Muscle layer of duodenum (tissue), 2 donors: ENCODE data around the gene SND1.

Source experiments
- H3K27ac ChIP-seq: one replicate; pipeline ENCODE4 v1.7.0; 2013; ENCODE audit warnings: mild to moderate bottlenecking, low read length
- H3K27me3 ChIP-seq: one replicate; pipeline ENCODE4 v1.7.0; 2013; ENCODE audit warnings: low read depth, mild to moderate bottlenecking, control low read depth, low read length
- H3K36me3 ChIP-seq, 2 donors: one replicate each; pipeline ENCODE4 v1.7.0; 2013; ENCODE audit warnings: low read length in 2 of 2, control low read depth in 1 of 2, mild to moderate bottlenecking in 1 of 2; ENCODE audit not compliant: insufficient read depth in 2 of 2, control insufficient read depth in 1 of 2
- H3K4me1 ChIP-seq, 2 donors: one replicate each; pipeline ENCODE4 v1.7.0; 2013; ENCODE audit warnings: low read length in 2 of 2, mild to moderate bottlenecking in 2 of 2, control low read depth in 1 of 2, moderate library complexity in 1 of 2; ENCODE audit not compliant: insufficient read depth in 2 of 2, control insufficient read depth in 1 of 2
- H3K4me3 ChIP-seq, 2 donors: one replicate each; pipeline ENCODE4 v1.7.0; 2013; ENCODE audit warnings: low read length in 2 of 2, low read depth in 1 of 2, mild to moderate bottlenecking in 1 of 2
- H3K9me3 ChIP-seq, 2 donors: one replicate each; pipeline ENCODE4 v1.7.0; 2013; ENCODE audit warnings: low read length in 2 of 2, control low read depth in 1 of 2, mild to moderate bottlenecking in 1 of 2; ENCODE audit not compliant: control insufficient read depth in 1 of 2
- donor health status: healthy.

The SND1 gene

DNA sequence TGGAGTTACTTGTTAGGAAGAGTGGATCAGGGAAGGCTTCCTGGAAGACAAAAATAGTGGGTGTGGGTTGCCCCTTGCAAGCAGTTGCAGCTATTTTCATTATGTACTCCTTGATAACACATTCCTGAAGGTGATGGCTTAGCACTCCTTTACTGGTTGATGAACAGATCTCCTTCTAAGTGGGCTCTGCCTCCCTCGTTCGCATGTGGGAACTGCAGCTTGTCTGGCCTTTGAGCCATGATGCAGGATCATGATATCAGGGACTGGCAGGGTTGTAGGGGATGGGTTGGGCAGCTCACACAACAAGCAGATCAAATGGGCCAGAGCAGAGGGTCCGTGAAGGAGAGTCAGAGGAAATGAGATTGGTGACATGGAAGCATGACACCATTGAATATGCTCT lies 408.0 kb downstream of the SND1 start:
- no peaks in the 10 kb centered on the region for H3K4me1 ChIP-seq
- H3K4me3 ChIP-seq = no peak overlapping the region
- H3K27ac ChIP-seq = no peak overlapping the region
- H3K36me3 ChIP-seq = no peaks in the 10 kb centered on the region
- no peaks in the 10 kb centered on the region for H3K9me3 ChIP-seq
- H3K27me3 ChIP-seq = no peaks in the 10 kb centered on the region

GRCh38 chr7:128063088-128063487 lies 411.1 kb downstream of the SND1 start:
- Histone ChIP-seq H3K4me1 (no peaks in the 10 kb centered on the region), H3K9me3 (no peaks in the 10 kb centered on the region), H3K4me3 (no peak overlapping the region), H3K36me3 (no peaks in the 10 kb centered on the region), H3K27me3 (no peaks in the 10 kb centered on the region), H3K27ac (no peak overlapping the region)

GRCh38 chr7:128065872-128066271 lies 413.9 kb downstream of the SND1 start:
- Histone ChIP-seq H3K9me3 (no peaks in the 10 kb centered on the region), H3K27ac (no peak overlapping the region)

DNA sequence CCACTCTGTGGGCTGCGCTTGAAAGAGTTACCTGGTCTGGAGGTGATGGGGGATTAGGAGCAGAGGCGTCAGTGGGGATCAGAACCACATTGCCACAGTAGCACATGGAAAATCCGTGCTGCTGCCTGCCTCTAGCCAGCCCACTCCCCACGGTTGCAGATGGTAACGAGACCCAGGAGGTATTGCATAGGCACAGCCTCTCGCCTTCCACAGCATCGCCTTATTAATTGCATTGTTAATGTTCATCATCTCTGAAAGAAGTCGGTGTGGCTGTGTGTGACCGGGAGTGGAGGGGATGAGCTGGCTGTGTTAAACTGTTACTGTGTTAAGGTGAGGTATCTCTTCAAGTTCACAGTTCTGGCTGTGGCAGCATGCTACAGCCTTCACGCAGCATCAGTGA lies 414.4 kb downstream of the SND1 start:
- Histone ChIP-seq H3K4me1 (no peaks in the 10 kb centered on the region), H3K9me3 (no peaks in the 10 kb centered on the region), H3K4me3 (no peak overlapping the region), H3K36me3 (no peaks in the 10 kb centered on the region), H3K27me3 (no peaks in the 10 kb centered on the region), H3K27ac (no peak overlapping the region)

More at GRCh38 chr7:128065872-128066271, 413.9 kb downstream of the SND1 start:
- Histone ChIP-seq H3K4me3 (no peak overlapping the region), H3K4me1 (no peaks in the 10 kb centered on the region), H3K36me3 (no peaks in the 10 kb centered on the region), H3K27me3 (no peaks in the 10 kb centered on the region)

GRCh38 chr7:128066858-128067257 lies 414.9 kb downstream of the SND1 start:
- no peaks in the 10 kb centered on the region for H3K4me1 ChIP-seq
- no peaks in the 10 kb centered on the region for H3K27me3 ChIP-seq
- no peak overlapping the region for H3K27ac ChIP-seq

DNA sequence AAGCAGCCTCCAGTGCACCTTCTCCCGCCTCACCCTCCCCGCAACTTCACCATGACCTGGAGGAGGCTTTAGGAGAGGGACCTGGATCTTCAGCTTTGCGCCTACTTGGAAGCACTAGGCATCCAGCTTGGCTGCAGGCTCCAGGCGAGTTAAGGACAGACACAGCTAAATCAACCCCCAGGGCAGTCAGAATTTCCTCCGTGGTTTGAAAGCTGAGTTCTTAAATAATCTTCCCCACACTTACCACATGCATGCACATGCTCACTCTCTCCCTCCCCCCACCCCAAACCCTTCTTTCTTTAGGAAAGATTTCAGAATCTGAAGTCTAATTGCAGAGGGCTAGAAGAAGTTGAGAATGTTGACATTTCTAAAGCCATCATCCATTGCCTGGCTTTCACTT lies 416.0 kb downstream of the SND1 start:
- no peaks in the 10 kb centered on the region for H3K9me3 ChIP-seq
- no peaks in the 10 kb centered on the region for H3K27me3 ChIP-seq
- no peaks in the 10 kb centered on the region for H3K36me3 ChIP-seq
- no peaks in the 10 kb centered on the region for H3K4me1 ChIP-seq
- H3K27ac ChIP-seq = no peak overlapping the region
- no peak overlapping the region for H3K4me3 ChIP-seq

More at GRCh38 chr7:128066858-128067257, 414.9 kb downstream of the SND1 start:
- Histone ChIP-seq H3K4me3 (no peak overlapping the region), H3K9me3 (no peaks in the 10 kb centered on the region), H3K36me3 (no peaks in the 10 kb centered on the region)

GRCh38 chr7:128068785-128069184 lies 416.8 kb downstream of the SND1 start:
- no peaks in the 10 kb centered on the region for H3K27me3 ChIP-seq
- no peaks in the 10 kb centered on the region for H3K9me3 ChIP-seq
- no peak overlapping the region for H3K4me3 ChIP-seq
- no peaks in the 10 kb centered on the region for H3K4me1 ChIP-seq
- H3K36me3 ChIP-seq = no peaks in the 10 kb centered on the region
- no peak overlapping the region for H3K27ac ChIP-seq

GRCh38 chr7:128069373-128070364 lies 417.7 kb downstream of the SND1 start:
- peaks cover 0 to 6% of the 10 kb centered on the region in 2 donors for H3K36me3 ChIP-seq
- H3K9me3 ChIP-seq = no peaks in the 10 kb centered on the region
- no peak overlapping the region for H3K4me3 ChIP-seq
- no peak overlapping the region for H3K27ac ChIP-seq
- H3K4me1 ChIP-seq = no peaks in the 10 kb centered on the region
- no peaks in the 10 kb centered on the region for H3K27me3 ChIP-seq

GRCh38 chr7:128071376-128071775 lies 419.4 kb downstream of the SND1 start:
- no peaks in the 10 kb centered on the region for H3K4me1 ChIP-seq
- no peaks in the 10 kb centered on the region for H3K9me3 ChIP-seq
- no peak overlapping the region for H3K27ac ChIP-seq
- no peaks in the 10 kb centered on the region for H3K27me3 ChIP-seq
- no peak overlapping the region for H3K4me3 ChIP-seq
- peaks cover 0 to 7% of the 10 kb centered on the region in 2 donors for H3K36me3 ChIP-seq

DNA sequence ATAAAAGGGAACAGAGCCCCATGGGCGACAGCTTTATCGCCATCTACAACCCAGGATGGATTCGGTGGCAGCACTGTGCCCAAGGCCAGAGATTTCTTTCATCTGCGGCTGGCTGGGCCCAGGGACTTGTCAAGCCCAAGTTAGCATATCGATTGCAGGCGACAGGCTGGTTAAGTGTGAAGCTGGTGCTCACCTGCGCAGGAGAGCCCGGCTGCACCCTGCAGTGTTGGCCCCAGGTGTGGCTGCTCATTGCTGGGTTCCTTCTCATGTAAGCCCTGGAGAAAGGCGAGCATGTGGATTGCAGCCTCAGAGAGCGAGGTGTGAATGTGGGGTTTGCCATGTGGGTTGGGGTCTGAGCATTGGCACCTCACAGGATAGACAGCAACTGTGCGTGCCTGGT lies 419.8 kb downstream of the SND1 start:
- Histone ChIP-seq H3K36me3 (peaks cover 0 to 7% of the 10 kb centered on the region in 2 donors), H3K4me3 (no peak overlapping the region), H3K4me1 (peaks cover 0 to under 1% of the 10 kb centered on the region in 2 donors)

GRCh38 chr7:128073671-128074310 lies 421.8 kb downstream of the SND1 start:
- no peak overlapping the region for H3K4me3 ChIP-seq
- H3K4me1 ChIP-seq = peaks cover 3 to 7% of the 10 kb centered on the region in 2 donors
- H3K27me3 ChIP-seq = no peaks in the 10 kb centered on the region
- H3K36me3 ChIP-seq = peaks cover 2 to 21% of the 10 kb centered on the region in 2 donors
- no peak overlapping the region for H3K27ac ChIP-seq
- no peaks in the 10 kb centered on the region for H3K9me3 ChIP-seq

More for the DNA sequence above, 419.8 kb downstream of the SND1 start:
- Histone ChIP-seq H3K27me3 (no peaks in the 10 kb centered on the region), H3K27ac (no peak overlapping the region), H3K9me3 (no peaks in the 10 kb centered on the region)
